HCT116 (cell line): Measurements from ENCODE around the gene IGSF21. TPM values are rescaled to one million over a fixed set of nuclear protein-coding genes. Genes with fewer than 3 reads are reported as not detected.

Source experiments
- ATAC-seq: fragments of 200-7000 bp; cut with Tn5 transposase; 2 replicates; pipeline ENCODE4 v1.9.1; 2020; ENCODE audit warnings: mild to moderate bottlenecking, moderate library complexity
- BruUV-seq: library from RNA; stranded (reverse); fragments of 400-500 nt; replicated peaks from 2 replicates; lab custom pipeline; 2021; lab: Mats Ljungman, UMichigan
- CTCF ChIA-PET: fragments of 300-600 bp; sonication (Branson Sonifier 250); formaldehyde crosslinking; loops from one replicate; lab custom pipeline; 2021; ENCODE audit warnings: antibody characterized with exemption; lab: Charles Lee
- POLR2A ChIA-PET: fragments of 300-600, 350-600 bp; sonication (Branson Sonifier 250); formaldehyde crosslinking; loops from one replicate; lab custom pipeline; 2021; ENCODE audit warnings: antibody characterized with exemption; lab: Charles Lee
- RAD21 ChIA-PET, 2 experiments: fragments of 300-600 bp; sonication (Branson Sonifier 250); formaldehyde crosslinking; loops; one replicate each; lab custom pipeline; 2023; ENCODE audit warnings: low total read pairs in 2 of 2; ENCODE audit not compliant: uncharacterized antibody in 2 of 2, unreplicated experiment in 2 of 2, low non-redundant PET in 1 of 2; lab: Charles Lee
- DNase-seq: peaks from one replicate; pipeline ENCODE4 v3.0.0-alpha.2; 2010; ENCODE audit warnings: low read depth, low spot score
- H2AFZ ChIP-seq: fragments of 200-600 bp; shearing (Covaris generic), sonication (generic); 2 replicates; pipeline ENCODE4 v1.6.1; 2017; ENCODE audit warnings: low read depth, mixed run types, mixed read lengths, antibody characterized with exemption, low read length; ENCODE audit not compliant: poor library complexity, severe bottlenecking
- H3K27ac ChIP-seq: 2 replicates; pipeline ENCODE4 v1.5.1; 2012; ENCODE audit warnings: low read depth, low read length
- H3K27me3 ChIP-seq: fragments of 200-600 bp; sonication (generic); 2 replicates; pipeline ENCODE4 v1.6.1; 2016; ENCODE audit warnings: mixed run types, low read length, mixed read lengths; ENCODE audit not compliant: insufficient read depth
- H3K36me3 ChIP-seq, 2 experiments: fragments of 200-500 bp in 1 of 2; fragments of 200-600 bp in 1 of 2; sonication (Bioruptor generic) in 1 of 2; sonication (generic) in 1 of 2; 2 replicates each; pipeline versions ENCODE4 v1.5.1 to v1.6.1; 2014 to 2016; ENCODE audit warnings: low read length in 2 of 2, inconsistent platforms in 1 of 2, mixed read lengths in 1 of 2, mixed run types in 1 of 2; ENCODE audit not compliant: insufficient read depth in 2 of 2, control insufficient read depth in 1 of 2
- H3K4me1 ChIP-seq, 2 experiments: fragments of 200-600 bp in 1 of 2; sonication (generic) in 1 of 2; 2 replicates each; pipeline versions ENCODE4 v1.5.1 to v1.6.1; 2012 to 2017; ENCODE audit warnings: low read length in 2 of 2, inconsistent platforms in 1 of 2, mild to moderate bottlenecking in 1 of 2, mixed read lengths in 1 of 2, mixed run types in 1 of 2, moderate library complexity in 1 of 2; ENCODE audit not compliant: insufficient read depth in 2 of 2, control insufficient read depth in 1 of 2
- H3K4me2 ChIP-seq: fragments of 200-600 bp; sonication (generic); 2 replicates; pipeline ENCODE4 v1.6.1; 2017; ENCODE audit warnings: mixed run types, low read length, mixed read lengths
- H3K4me3 ChIP-seq, 2 experiments: fragments of 200-600 bp in 1 of 2; sonication (generic) in 1 of 2; replicated peaks in 1 of 2; 2 replicates each; pipeline ENCODE4 v1.5.1; 2011 to 2016; ENCODE audit warnings: low read length in 2 of 2, control low read depth in 1 of 2, low read depth in 1 of 2, mild to moderate bottlenecking in 1 of 2, mixed read lengths in 1 of 2, mixed run types in 1 of 2
- H3K79me2 ChIP-seq: fragments of 200-600 bp; sonication (generic); 2 replicates; pipeline ENCODE4 v1.6.1; 2017; ENCODE audit warnings: mild to moderate bottlenecking, mixed run types, low read length, moderate library complexity, mixed read lengths; ENCODE audit not compliant: insufficient read depth
- H3K9ac ChIP-seq: fragments of 200-600 bp; sonication (generic); 2 replicates; pipeline ENCODE4 v1.6.1; 2016; ENCODE audit warnings: low read length, mixed read lengths
- H3K9me2 ChIP-seq: fragments of 200-600 bp; sonication (generic), shearing (Covaris generic); 2 replicates; pipeline ENCODE4 v1.6.1; 2017; ENCODE audit warnings: mixed run types, mild to moderate bottlenecking, moderate library complexity; ENCODE audit not compliant: insufficient read depth
- H3K9me3 ChIP-seq, 2 experiments: fragments of 200-500 bp in 1 of 2; fragments of 200-600 bp in 1 of 2; sonication (Bioruptor generic) in 1 of 2; sonication (generic) in 1 of 2; 2 replicates each; pipeline ENCODE4 v1.6.1; 2014 to 2017; ENCODE audit warnings: low read length in 2 of 2, mixed read lengths in 2 of 2, inconsistent platforms in 1 of 2, low read depth in 1 of 2, mild to moderate bottlenecking in 1 of 2, mixed run types in 1 of 2, moderate library complexity in 1 of 2; ENCODE audit not compliant: control insufficient read depth in 1 of 2, insufficient read depth in 1 of 2
- H4K20me1 ChIP-seq: fragments of 200-600 bp; sonication (generic), shearing (Covaris generic); 2 replicates; pipeline ENCODE4 v1.6.1; 2017; ENCODE audit warnings: mixed run types, mild to moderate bottlenecking, moderate library complexity; ENCODE audit not compliant: insufficient read depth
- CBX3 ChIP-seq: IDR thresholded peaks from 2 replicates; pipeline ENCODE4 v1.6.1; 2012; ENCODE audit warnings: low read depth
- CEBPB ChIP-seq: IDR thresholded peaks from 2 replicates; pipeline ENCODE4 v1.6.1; 2012; ENCODE audit warnings: low read depth
- CTCF ChIP-seq, 3 experiments: fragments of 200-600 bp in 1 of 3; sonication (generic) in 1 of 3; IDR thresholded peaks in 2 of 3; conservative IDR thresholded peaks in 1 of 3; 2 replicates each; pipeline ENCODE4 v1.5.1; 2012 to 2017; ENCODE audit warnings: low read depth in 2 of 3, low read length in 2 of 3, antibody characterized with exemption in 1 of 3, borderline replicate concordance in 1 of 3, control low read depth in 1 of 3, mild to moderate bottlenecking in 1 of 3, mixed read lengths in 1 of 3, mixed run types in 1 of 3, moderate library complexity in 1 of 3; ENCODE audit not compliant: insufficient read depth in 1 of 3
- EGR1 ChIP-seq: IDR thresholded peaks from 2 replicates; pipeline ENCODE4 v1.6.1; 2012; ENCODE audit warnings: low read depth
- ELF1 ChIP-seq: IDR thresholded peaks from 2 replicates; pipeline ENCODE4 v1.6.1; 2012; ENCODE audit warnings: low read depth, borderline replicate concordance
- EZH2 ChIP-seq: fragments of 200-600 bp; sonication (generic); IDR thresholded peaks from 2 replicates; pipeline ENCODE4 v1.6.1; 2017; ENCODE audit warnings: antibody characterized with exemption, mixed run types
- FOSL1 ChIP-seq: IDR thresholded peaks from 2 replicates; pipeline ENCODE4 v1.6.1; 2012; ENCODE audit warnings: low read depth
- POLR2AphosphoS5 ChIP-seq: IDR thresholded peaks from 2 replicates; pipeline ENCODE4 v1.6.1; 2011; ENCODE audit warnings: mild to moderate bottlenecking, low read depth, low read length, moderate library complexity
- RAD21 ChIP-seq: IDR thresholded peaks from 2 replicates; pipeline ENCODE4 v1.6.1; 2012; ENCODE audit warnings: low read depth, mild to moderate bottlenecking
- REST ChIP-seq: IDR thresholded peaks from 2 replicates; pipeline ENCODE4 v1.6.1; 2012; ENCODE audit warnings: low read depth
- SP1 ChIP-seq: IDR thresholded peaks from 2 replicates; pipeline ENCODE4 v1.6.1; 2012; ENCODE audit warnings: low read depth
- SRF ChIP-seq: IDR thresholded peaks from 2 replicates; pipeline ENCODE4 v1.6.1; 2012; ENCODE audit warnings: low read depth
- TCF7L2 ChIP-seq: IDR thresholded peaks from 2 replicates; pipeline ENCODE4 v1.7.0; 2011; ENCODE audit warnings: borderline replicate concordance, inconsistent platforms; ENCODE audit not compliant: insufficient read depth, insufficient read length; ENCODE audit errors: extremely low read depth
- ZFX ChIP-seq: fragments of 450-650 bp; IDR thresholded peaks from 2 replicates; pipeline ENCODE4 v1.6.1; 2017
- intact Hi-C: fragments of 100-400 bp; cut with micrococcal nuclease; formaldehyde crosslinking; loops from 2 replicates; pipeline ENCODE4 v1.10.0; 2022
- total RNA-seq: library from RNA; stranded (reverse); gene quantifications from one replicate; pipeline ENCODE4 v1.2.1, GENCODE V29; 2021; ENCODE audit not compliant: unreplicated experiment
- TF ChIP-seq, protein P1 (sequence below): IDR thresholded peaks from 2 replicates; pipeline ENCODE4 v1.6.1; 2011; ENCODE audit warnings: mild to moderate bottlenecking, low read length, moderate library complexity; ENCODE audit not compliant: insufficient replicate concordance; ENCODE audit errors: extremely low read depth

Gene IGSF21
- total RNA-seq, 1 experiment from 2014 or later = not detected

DNA sequence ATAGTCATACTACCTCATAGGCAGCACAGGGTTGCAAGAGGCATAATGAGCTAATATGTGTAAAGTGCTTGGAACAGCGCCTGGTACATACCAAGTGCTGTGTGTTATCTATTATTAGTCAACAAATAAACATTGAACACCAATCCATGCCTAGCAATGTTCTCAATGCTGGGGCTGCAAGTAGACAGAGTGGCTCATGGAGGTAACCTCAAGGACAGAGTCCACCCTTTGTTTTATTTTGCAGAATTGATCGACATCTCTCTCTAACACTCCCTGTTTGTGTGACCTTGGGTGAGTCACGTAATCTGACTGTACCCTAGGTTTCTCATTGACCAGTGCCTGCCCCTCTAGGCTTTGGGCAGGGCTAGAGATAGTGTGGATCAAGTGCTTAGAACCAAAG lies 209.2 kb downstream of the IGSF21 start (continued):
- no peak for TF ChIP-seq SRF
- TF ChIP-seq RAD21 = no peak
- no peak for TF ChIP-seq EZH2
- no peak for TF ChIP-seq TCF7L2
- TF ChIP-seq FOSL1 = no peak
- TF ChIP-seq REST = no peak
- no peak for TF ChIP-seq POLR2AphosphoS5
- TF ChIP-seq ELF1 = no peak
- no peak for TF ChIP-seq EGR1
- TF ChIP-seq CBX3 = no peak

- peak; percentile 19 for DNase-seq
- no TSS peak for BruUV-seq
Measured at GRCh38 chr1:18319099-18319498, 211.5 kb downstream of the IGSF21 start.

More at GRCh38 chr1:18319099-18319498, 211.5 kb downstream of the IGSF21 start:
- RAD21 ChIA-PET = no interaction called here
- Histone ChIP-seq H3K36me3 (no peaks in the 10 kb centered on the region), H2AFZ (no peak overlapping the region), H3K9me3 (no peaks in the 10 kb centered on the region), H3K9ac (no peak overlapping the region), H3K9me2 (no peaks in the 10 kb centered on the region), H3K4me2 (no peak overlapping the region), H3K27ac (no peak overlapping the region), H3K79me2 (no peaks in the 10 kb centered on the region), H3K4me3 (no peak overlapping the region), H4K20me1 (no peaks in the 10 kb centered on the region), H3K27me3 (no peaks in the 10 kb centered on the region), H3K4me1 (peaks cover 0 to 3% of the 10 kb centered on the region in 2 experiments; a peak in 1 of 4 replicates)
- intact Hi-C loops = no loop called here
- CTCF ChIA-PET = interaction anchor here (1.1 kb wide), 1 partner anchor 16 kb away, joined by 6 read pairs; no protein-coding TSS in a partner anchor
- TF ChIP-seq EZH2 (no peak), CTCF (IDR thresholded peaks at IDR 0.05 in 2 of 3, conservative IDR thresholded peaks at IDR 0.05 in 1 of 3; ENCODE audit: borderline replicate concordance in 1 of 3, insufficient read depth in 1 of 3, low read depth in 2 of 3, low read length in 2 of 3) (no peak), EGR1 (no peak), SP1 (no peak), SRF (no peak), ZFX (no peak), CEBPB (no peak)
- TF ChIP-seq, protein P1, sequence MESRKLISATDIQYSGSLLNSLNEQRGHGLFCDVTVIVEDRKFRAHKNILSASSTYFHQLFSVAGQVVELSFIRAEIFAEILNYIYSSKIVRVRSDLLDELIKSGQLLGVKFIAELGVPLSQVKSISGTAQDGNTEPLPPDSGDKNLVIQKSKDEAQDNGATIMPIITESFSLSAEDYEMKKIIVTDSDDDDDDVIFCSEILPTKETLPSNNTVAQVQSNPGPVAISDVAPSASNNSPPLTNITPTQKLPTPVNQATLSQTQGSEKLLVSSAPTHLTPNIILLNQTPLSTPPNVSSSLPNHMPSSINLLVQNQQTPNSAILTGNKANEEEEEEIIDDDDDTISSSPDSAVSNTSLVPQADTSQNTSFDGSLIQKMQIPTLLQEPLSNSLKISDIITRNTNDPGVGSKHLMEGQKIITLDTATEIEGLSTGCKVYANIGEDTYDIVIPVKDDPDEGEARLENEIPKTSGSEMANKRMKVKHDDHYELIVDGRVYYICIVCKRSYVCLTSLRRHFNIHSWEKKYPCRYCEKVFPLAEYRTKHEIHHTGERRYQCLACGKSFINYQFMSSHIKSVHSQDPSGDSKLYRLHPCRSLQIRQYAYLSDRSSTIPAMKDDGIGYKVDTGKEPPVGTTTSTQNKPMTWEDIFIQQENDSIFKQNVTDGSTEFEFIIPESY = no peak
- POLR2A ChIA-PET = no interaction called here
- peak; percentile 71 for ATAC-seq
